GM21619 (cell line): Measurements from ENCODE around the gene ZNF213.

Source experiments
- ATAC-seq: cut with Tn5 transposase; IDR thresholded peaks from one replicate; pipeline ENCODE4 v1.9.1; 2021; ENCODE audit not compliant: unreplicated experiment

Gene ZNF213

GRCh38 chr16:3134338-3135125 is at the start of gene ZNF213:
TSS of gene ZNF213 (plus strand) at chr16:3135029. CDS start at chr16:3137281, 2,252 bp downstream.
- peak; percentile 93 for ATAC-seq

- ATAC-seq = no peak
Measured at GRCh38 chr16:3085868-3086595, 48.8 kb upstream of the ZNF213 start.

GRCh38 chr16:3086596-3087242 is 48.1 kb upstream of the ZNF213 start:
- no peak for ATAC-seq

GRCh38 chr16:3087243-3088235 is 47.3 kb upstream of the ZNF213 start:
- no peak for ATAC-seq

- ATAC-seq = no peak
Measured at GRCh38 chr16:3088450-3088849, 46.4 kb upstream of the ZNF213 start.

GRCh38 chr16:3088925-3089716 is 45.7 kb upstream of the ZNF213 start:
- ATAC-seq = no peak

GRCh38 chr16:3089717-3090592 is 44.9 kb upstream of the ZNF213 start:
- no peak for ATAC-seq

GRCh38 chr16:3091551-3091950 is 43.3 kb upstream of the ZNF213 start:
- no peak for ATAC-seq

GRCh38 chr16:3092501-3092941 is 42.3 kb upstream of the ZNF213 start:
- no peak for ATAC-seq

- no peak for ATAC-seq
Measured at GRCh38 chr16:3094289-3095027, 40.4 kb upstream of the ZNF213 start.

- peak; percentile 60 for ATAC-seq
Measured at GRCh38 chr16:3095869-3096268, 39.0 kb upstream of the ZNF213 start.

GRCh38 chr16:3096362-3096761 is 38.5 kb upstream of the ZNF213 start:
- ATAC-seq = no peak

- no peak for ATAC-seq
Measured at GRCh38 chr16:3097266-3097665, 37.6 kb upstream of the ZNF213 start.

- ATAC-seq = no peak
Measured at GRCh38 chr16:3098459-3099394, 36.1 kb upstream of the ZNF213 start, which contains the start of gene ZSCAN10. TSS of gene ZSCAN10 (minus strand) at chr16:3099294. CDS start at chr16:3092937, 6,357 bp downstream.

- no peak for ATAC-seq
Measured at GRCh38 chr16:3099395-3099731, 35.5 kb upstream of the ZNF213 start.

- peak; percentile 52 for ATAC-seq
Measured at GRCh38 chr16:3099732-3100499, 34.9 kb upstream of the ZNF213 start.
